GM12874 (cell line): ENCODE measurements around the gene C1RL.

Source experiments
- TF ChIP-seq, protein P1 (sequence below): IDR thresholded peaks from 2 replicates; pipeline ENCODE4 v1.5.1; 2011; ENCODE audit warnings: low read depth, mild to moderate bottlenecking, control low read depth, low read length, moderate library complexity; ENCODE audit not compliant: insufficient read depth

Gene C1RL

GRCh38 chr12:7067096-7067495 is 41.9 kb downstream of the C1RL start:
- TF ChIP-seq, protein P1, sequence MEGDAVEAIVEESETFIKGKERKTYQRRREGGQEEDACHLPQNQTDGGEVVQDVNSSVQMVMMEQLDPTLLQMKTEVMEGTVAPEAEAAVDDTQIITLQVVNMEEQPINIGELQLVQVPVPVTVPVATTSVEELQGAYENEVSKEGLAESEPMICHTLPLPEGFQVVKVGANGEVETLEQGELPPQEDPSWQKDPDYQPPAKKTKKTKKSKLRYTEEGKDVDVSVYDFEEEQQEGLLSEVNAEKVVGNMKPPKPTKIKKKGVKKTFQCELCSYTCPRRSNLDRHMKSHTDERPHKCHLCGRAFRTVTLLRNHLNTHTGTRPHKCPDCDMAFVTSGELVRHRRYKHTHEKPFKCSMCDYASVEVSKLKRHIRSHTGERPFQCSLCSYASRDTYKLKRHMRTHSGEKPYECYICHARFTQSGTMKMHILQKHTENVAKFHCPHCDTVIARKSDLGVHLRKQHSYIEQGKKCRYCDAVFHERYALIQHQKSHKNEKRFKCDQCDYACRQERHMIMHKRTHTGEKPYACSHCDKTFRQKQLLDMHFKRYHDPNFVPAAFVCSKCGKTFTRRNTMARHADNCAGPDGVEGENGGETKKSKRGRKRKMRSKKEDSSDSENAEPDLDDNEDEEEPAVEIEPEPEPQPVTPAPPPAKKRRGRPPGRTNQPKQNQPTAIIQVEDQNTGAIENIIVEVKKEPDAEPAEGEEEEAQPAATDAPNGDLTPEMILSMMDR = no peak

- TF ChIP-seq, protein P1 = no peak
Measured at GRCh38 chr12:7066596-7066995, 42.4 kb downstream of the C1RL start.

DNA sequence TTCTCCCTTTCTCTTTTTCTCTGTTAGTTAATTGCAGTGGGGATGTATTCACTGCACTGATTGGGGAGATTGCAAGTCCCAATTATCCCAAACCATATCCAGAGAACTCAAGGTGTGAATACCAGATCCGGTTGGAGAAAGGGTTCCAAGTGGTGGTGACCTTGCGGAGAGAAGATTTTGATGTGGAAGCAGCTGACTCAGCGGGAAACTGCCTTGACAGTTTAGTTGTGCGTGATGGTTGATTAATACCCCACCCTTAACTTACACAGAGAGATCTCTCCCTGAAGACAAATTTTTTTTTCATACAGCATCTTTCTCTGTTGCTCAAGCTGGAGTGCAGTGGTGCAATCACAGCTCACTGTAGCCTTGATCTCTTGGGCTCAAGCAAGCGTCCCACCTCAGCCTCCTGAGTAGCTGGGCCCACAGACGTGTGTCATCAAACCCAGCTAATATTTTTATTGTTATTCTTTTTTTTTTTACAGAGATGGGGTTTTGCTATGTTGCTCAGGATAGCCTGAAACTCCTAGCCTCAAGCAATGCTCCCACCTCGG is 43.9 kb downstream of the C1RL start:
- TF ChIP-seq, protein P1 = no peak

GRCh38 chr12:7064516-7064915 is 44.5 kb downstream of the C1RL start:
- TF ChIP-seq, protein P1 = no peak

DNA sequence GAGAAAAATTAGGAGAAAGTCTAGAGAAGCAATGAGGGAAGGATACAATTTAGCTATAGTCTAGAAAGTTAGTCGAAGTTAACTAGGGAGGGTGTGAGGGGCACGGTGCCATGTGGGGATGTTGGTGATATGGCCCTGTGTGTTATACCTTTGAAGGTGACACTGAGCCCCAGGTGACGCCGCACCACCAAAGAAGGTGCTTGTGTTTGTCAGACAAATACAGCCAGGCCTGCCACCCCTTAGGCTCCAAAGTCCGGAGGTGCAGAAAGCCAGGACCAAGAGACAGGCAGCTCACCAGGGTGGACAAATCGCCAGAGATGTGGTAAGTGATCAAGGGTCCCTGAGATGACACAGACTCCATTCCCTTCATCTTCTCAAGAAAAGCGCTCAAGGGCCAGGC is 47.4 kb downstream of the C1RL start:
- TF ChIP-seq, protein P1 = no peak

DNA sequence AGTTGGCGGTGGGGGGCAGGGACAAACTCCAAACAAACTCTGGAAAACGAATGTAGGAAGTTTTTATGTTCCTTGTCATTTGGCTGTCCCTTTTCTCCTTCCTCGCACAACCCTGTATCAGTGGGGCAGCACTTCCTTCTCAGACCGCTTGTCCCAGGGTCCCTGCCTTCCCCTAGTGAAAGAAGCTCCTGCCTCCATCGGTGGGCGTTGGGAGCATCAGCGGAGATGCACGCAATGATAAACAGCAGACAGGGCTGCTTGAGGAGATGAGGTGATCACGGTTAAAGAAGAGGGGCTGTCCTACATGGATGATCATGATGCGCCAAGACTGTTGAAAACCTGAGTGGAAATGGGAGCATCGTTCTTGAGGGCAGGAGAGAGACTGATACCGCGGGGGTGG is 47.9 kb downstream of the C1RL start:
- TF ChIP-seq, protein P1 = no peak

DNA sequence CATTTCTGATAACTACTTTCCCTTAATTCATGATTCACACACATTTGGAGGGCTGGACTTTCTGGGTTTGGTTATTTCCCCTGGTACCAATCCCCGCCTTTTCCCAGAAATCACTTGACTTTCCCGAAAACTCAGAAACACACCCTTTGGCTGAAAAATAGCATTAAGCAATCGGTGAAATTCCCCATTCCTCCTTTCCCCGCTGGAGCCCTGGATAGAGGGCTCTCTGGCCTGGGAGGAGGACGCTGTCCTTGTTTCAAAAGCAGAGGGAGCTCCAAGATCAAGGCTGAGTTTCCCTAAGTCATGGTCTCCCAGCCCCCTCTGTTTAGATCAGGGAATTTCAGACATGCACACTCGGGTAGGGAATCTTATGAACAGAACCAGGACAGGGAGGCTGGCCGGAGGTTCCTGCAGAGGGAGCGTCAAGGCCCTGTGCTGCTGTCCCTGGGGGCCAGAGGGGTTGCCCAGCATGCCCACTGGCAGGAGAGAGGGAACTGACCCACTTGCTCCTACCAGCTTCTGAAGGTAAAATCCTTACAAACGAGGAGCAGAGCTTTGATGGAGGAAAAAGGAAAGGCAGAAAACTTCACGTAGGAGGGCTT is 48.6 kb downstream of the C1RL start, which contains the start of gene C1S:
Gene C1S, plus strand, starts transcription at position 366 of the 602 bp plus-strand sequence. CDS start 1,195 bp downstream, outside the sequence.
- TF ChIP-seq, protein P1 = no peak

- TF ChIP-seq, protein P1 = no peak
Measured at GRCh38 chr12:7059780-7060179, 49.2 kb downstream of the C1RL start.
